Dermis blood vessel endothelial cell (primary cell): ENCODE measurements around the gene METTL3. TPM values are rescaled to one million over a fixed set of nuclear protein-coding genes. Genes with fewer than 3 reads are reported as not detected.
"Not testable (repeated sequence)": the region's sequence is repeated elsewhere in the genome, so short reads cannot be mapped to it uniquely, and the experiment has no call there.

ENCODE experiments used
- DNase-seq: peaks from one replicate; pipeline ENCODE4 v3.0.0; 2010
- total RNA-seq: library from RNA; depleted of rRNA; stranded (reverse); fragments of >200 nt; gene quantifications from 2 replicates; pipeline ENCODE4 v1.2.3, GENCODE V29; 2014

Gene METTL3
- 63.9 and 112 TPM in 2 replicates for total RNA-seq

DNA sequence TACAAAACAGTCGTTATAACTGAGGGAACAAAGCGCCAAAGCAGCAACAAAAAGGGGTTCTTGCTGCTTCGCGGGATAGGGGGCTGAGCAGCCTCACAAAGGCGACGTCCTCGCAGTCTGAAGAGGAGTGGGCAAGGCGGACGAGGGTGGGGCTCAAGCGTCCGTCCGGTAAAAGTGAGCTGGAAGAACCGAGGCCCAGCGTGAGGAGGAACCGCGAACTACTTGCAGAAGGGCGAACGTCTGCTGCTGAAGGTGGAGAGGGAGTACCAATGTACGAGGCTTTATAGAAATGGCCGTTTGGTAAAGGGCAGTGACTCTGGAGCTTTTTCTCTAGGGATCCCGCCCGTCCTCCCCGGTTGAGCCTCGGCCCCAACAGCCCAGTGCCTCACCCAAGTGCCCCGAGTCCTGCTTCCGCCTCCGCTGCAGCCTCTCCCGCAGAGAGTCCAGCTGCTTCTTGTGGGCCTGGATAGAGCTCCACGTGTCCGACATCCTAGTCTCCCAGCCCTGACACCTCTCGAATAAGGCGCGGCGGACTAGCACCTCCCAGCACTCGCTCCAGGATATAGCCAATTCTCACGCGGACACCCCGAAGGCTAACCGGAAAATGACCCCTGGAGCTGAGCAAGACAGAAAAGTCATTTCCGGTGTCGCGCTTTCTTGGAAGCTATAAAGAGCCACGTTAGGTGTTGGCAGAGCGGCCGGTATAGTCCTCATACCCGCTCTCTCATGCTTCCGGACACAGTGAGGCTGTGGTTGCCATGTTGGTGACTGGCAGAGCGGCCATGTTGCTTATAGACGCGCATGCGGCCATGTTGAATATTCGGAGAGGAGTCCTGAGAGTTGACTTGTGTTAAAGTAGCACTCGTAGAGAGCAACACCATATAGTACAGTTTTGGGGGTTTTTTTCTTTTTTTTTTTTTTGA lies at the start of gene METTL3:
TSS of gene METTL3 (minus strand) at position 606 of the 923 bp plus-strand sequence. CDS start at position 489, 117 bp downstream.
- peak; percentile 100 for DNase-seq

DNA sequence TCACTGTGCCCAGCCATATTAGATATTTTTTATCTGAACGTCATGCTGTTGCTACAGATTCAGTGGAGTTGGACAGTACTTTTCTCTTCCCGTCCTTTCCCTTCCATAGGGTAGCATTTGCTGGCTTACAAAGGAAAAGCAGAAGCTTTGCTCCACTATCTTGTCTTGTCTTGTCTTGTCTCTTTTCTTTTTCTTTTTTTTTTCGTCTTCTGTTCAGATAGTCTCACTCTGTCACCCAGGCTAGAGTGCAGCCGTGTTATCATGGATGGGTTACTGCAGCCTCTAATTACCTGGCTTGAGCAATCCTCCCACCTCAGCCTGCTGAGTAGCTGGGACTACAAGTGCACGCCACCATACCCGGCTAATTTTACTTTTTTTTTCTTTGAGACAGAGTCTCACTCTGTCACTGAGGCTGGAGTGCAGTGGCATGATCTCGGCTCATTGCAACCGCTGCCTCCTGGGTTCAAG lies 47.6 kb upstream of the METTL3 start:
- DNase-seq = no peak

DNA sequence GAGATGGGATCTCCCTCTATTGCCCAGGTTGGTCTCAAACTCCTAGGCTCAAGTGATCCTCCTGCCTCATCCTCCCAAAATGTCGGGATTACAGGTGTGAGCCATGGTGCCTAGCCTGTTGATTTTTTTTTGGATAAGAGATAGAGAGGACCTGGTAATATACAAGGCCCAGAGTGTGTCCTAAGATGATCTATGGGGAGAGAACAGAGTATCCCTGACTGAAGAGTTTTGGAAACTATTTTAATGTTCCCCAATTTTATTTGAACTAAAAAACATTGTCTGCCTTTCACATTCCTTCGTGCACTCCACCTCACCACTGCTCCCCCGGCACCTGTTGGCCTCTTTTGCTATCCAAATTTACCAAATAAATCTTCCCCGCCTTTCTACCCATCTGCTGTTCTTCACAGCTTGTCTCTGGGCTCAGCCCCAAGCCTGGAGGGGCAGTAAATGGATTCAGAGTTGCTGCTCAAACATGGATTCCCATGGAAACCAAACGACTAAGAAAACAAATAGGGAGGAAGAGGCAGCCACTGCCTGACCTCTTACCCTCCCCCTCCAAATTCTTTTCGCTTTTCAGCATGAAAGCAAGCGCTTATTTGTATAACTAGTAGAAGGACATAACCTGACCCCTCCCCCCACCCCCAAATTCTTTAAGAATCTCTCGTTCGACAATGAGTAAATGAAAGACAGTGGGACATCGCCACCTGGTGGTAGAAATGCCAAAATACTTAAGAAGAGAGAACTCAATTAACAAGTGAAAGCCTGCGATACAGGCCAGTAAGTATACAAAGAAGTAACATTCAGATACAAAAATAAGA lies 46.2 kb upstream of the METTL3 start:
- DNase-seq = peak; percentile 91

DNA sequence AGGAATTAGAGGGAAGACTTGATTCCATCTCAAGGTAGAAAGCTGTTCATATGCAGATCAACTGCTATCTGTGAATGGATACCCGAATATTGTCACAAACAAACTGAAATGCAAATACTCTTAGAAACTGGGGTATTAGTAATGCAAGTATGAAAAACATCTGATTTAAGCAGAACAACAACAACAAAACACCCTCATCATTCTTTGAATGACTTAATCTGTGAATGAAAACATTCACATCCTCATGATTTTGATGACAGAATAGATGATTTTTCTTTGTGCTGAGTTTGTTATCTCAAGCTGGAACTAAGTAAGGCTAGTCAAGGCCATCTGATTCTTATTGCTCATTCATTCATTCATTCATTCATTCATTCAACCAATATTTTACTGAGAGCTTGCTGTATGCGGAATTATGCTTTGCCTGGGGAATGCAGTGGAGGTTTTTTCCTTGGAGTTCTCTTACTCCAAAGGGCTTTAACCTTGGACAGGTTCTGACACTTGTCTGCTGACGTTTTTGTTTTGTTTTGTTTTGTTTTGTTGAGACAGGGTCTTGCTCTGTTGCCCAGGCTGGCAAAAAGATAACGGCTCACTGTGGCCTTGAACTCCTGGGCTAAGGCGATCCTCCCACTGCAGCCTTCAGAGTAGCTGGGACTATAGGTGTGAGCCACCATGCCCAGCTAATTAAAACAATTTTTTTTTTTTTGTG lies 45.4 kb upstream of the METTL3 start:
- no peak for DNase-seq

DNA sequence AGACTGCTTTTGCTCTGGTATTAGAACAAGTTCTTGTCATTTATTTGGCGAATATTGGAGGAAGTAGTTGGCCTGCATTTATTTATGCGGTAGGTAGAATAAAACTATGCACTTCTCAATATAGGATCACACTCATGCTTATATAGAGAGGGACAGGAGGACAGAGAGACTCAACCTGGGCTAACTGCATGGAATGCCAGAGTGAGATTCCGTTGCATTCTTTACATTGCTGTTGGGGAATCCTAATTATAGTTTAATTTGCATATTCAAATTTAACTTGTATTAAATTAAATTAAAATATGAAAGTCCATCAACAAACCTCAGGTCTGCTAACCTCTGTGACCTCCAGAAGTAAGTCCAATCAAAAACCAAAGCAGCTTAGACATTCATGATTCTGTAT lies 42.1 kb upstream of the METTL3 start:
- no peak for DNase-seq

DNA sequence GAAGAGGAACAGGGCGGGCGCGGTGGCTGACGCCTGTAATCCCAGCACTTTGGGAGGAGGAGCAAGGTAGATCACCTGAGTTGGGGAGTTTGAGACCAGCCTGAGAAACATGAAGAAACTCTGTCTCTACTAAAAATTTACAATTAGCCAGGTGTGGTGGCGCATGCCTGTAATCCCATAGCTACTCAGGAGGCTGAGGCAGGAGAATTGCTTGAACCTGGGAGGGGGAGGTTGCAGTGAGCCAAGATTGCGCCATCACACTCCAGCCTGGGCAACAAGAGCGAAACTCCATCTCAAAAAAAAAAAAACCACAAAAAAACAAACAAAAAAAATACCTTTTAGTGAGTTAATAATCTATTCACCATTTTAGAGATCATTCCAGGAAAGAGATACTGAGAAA lies 33.4 kb upstream of the METTL3 start:
- DNase-seq = not testable (repeated sequence)

DNA sequence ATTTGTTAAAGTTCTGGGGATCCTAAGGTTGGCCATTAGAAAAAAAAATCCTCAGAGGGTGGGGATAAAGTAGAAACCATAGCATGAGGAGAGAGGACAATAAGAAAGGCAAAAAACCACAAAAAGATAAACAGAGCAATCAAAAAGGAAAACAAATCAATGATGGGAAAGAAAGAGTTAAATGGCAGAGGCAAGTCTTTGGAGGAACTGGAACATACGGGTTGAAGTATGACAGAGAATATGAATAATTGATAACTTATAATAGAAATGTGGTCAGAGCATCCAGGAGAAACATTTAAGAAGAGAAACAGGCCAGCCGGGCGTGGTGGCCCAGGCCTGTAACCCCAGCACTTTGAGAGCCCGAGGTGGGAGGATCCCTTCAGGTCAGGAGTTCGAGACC lies 32.8 kb upstream of the METTL3 start:
- DNase-seq = no peak

DNA sequence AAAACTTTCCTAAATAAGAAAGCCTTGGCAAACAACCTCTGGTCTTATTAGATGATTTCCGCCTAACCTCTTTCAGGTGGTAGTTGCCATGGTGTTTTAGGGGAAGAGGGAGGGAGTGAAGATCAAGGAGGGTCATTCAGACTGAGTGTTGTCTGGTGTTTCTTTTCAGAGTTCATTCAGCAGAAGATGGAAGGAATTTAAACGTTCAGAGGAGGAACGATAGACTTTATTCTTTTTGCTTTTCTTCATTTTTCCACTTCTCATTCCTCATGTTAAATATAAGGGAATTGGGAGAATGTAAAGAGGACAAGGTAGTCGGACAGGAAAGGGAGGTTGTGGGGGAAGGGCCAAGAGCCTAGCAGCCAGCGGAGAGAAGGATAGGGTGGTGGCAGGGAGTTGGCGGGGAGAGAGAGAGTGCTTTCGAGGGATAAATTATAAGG lies 32.4 kb upstream of the METTL3 start:
- DNase-seq = no peak

DNA sequence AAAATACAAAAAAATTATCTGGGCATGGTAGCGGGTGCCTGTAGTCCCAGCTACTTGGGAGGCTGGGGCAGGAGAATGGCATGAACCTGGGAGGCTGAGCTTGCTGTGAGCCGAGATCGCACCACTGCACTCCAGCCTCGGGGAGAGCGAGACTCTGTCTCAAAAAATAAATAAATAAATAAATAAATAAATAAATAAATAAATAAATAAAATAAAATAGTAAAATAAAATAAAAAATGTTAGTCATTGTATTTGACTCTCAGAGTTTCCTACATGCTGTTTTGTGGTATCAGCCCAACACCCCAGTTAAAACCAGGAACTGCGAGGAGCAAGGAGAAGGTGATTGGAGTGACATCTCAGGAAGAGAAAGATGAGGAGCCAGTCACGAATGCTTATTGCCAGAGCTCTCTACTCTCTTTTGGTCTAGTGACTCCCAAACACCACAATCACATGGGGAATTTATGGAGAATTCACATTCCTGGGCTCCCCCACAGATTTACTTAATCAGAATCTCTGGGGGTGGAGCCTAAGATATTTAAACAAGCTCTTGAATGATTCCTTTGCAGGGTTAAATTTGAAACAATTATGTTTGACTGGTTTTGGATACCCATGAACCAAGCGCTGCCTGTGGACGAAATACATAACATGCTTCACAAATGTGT lies 30.4 kb upstream of the METTL3 start:
- no peak for DNase-seq

DNA sequence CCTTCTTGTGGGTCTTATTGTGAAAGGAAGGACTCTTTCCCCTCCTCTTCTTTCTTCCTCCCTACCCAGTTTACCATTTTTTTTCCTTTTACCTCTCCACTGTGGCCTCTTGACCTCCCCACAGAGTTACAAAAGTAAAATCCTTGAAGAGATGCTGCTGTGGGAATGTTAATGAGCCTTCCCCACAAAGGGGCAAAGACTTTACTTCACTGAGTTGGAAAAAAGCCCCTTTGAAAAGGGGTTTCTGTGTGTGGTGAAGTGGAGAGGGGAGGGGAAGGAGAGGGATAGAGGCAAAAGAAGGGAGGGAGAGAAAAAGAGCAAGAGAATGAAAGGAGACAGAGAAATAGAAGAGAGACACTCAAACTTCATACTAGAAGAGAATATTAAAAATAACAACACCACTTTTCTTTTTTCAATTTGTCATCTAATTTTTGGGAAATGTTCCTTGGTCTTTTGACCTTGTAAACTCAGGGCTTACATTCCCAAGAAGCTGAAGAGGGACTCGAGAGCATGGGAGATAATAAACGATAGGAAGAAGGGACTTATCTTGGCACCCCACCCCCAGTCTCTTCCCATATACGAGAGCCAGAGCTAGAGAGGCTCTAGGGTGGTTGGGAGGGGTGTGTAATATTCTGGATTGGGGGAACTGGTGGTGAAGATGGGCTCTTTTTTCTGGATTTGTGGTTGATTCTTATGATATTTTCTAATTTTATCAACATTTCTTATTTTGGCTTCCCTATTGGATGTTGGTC lies 28.2 kb upstream of the METTL3 start:
- DNase-seq = no peak

DNA sequence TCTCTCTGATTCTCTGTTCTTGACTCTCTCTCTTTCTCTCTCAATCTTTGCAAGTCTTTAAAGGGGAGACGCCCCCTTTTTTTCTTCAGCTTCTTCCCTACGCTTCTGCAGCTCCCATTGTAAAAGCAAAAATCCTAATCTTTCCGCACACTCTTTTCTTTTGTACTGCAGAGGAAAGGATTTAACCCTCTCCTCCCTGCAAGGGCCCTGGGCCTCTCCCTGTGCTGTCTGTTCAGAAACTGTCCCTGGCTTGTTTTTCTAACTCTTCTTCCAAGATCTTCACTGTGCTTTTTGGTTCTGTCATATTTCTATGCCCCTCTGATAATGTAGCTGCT lies 25.9 kb upstream of the METTL3 start:
- no peak for DNase-seq

DNA sequence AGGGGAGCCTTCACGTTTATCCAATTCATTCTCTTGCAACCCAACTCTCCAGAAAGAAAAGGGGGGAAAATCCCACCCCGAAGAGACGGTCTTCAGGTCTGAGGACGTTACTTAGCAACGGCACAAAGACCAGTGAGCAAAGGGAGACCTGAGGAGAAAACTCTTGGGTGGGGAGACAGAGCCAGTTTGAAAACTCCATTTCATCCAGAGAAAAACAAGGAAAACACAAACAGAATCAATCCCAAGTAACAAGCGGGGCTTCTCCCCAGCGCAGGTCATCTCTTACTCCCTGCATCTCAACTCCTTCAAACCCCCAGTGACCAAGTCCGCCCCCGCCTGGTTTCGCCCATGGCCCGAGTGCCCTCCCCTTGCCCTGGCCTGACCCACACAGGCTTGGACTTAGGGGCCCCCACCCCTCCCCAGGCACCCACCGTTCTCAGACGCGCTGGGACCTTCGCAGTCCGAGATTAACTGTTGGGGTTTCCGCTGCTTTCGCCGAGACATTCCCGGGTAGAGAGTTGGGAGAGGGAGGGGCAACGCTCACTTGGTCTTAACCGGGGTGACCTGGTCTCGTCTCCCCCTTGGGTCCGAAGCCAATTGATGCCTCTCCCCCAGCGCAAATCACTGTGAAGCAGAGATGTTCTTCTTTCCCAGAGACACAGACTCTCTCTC lies 25.4 kb upstream of the METTL3 start:
- DNase-seq = no peak

DNA sequence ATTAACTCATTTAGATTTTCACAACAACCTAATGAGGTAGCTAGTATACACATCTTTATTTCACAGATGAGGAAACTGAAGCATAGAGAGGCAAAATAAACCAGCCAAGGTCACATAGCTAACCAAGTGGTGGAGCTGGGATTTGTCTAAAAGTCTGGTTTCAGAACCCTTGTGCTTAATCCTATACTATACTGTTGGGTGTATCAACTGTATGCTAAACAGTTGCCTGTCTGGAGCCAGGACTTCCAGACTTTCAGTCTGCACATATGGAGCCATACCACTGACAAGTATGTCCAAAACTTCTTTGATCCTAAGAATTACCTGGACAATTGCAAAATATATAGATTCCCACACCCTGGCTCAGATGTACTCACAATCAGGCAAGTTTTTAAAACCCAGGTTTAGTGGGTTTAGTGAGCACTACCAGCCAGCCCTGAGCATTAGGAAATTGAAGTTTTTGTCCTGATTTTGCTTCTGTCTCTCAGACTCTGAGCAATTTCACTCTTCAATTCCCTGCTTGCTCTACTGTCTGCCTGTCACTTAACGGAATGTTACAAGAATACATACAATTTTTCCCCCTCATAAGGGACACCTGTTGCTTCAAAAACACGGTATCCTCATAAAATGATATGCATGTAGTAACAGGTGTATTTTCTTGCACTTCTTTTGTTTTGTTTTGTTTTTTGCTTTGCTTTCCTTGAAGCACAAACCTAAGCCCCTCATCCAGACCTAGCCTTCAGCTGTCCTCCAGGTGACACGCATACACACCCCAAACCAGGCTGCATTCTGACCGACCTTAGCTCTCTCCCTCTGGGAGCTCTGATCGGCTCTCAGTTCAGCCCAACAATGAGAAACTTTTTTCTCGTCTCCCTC lies 24.6 kb upstream of the METTL3 start:
- no peak for DNase-seq

DNA sequence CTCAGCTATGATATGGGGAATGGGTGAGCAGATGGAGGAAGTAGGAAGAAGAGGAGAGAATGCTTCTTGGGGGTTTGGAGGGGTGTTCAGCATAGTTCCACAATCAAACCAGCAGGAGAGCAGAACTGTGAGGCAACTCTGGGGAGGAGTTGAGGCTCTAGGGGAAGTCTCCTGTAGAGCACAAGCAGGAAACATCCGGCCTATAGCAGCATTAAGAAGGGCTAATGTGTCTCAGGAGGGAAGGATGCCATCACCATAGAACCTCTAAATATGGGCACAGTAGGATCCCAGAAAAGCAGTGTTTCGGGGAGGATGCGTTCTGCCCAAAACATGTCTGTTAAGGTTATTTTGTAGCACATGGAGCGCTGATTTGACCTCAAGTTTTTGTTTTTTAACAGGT lies 23.4 kb upstream of the METTL3 start:
- no peak for DNase-seq

DNA sequence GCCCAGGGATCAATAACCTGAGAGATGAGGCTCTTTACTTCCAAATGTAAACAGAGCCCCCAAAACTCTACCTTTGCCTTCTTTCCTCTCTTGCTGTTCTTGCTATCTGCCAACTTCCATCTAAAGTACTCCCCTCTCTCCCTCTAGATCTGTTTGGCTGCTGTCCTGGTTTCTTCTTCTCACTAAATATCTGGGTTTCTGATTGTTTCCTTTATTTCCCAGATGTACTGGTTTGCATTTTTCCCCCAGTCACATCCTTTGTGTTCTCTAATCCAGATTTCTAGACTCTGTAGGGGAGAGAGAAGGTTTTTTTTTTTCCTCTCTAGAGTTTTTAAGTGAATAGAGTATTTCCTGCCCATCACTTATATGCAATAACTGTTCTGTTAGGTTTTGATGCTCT lies 22.2 kb upstream of the METTL3 start:
- DNase-seq = no peak

DNA sequence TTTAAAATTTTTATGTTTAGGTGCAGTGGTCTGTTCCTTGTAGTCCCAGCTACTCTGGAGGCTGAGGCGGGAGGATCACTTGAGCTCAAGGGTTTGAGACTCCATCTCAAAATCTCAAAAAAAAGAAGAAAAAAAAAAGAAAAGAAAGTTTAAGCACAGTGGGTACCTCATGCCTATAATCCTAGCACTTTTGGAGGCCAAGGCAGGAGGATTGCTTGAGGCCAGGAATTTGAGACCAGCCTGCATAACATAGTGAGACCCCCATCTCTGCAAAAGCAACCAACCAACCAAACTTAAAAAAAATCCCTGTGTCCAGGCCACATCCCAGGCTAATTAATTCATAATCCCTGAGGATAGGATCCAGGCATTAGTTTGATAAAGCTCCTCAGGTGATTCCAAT lies 18.4 kb upstream of the METTL3 start:
- DNase-seq = no peak

DNA sequence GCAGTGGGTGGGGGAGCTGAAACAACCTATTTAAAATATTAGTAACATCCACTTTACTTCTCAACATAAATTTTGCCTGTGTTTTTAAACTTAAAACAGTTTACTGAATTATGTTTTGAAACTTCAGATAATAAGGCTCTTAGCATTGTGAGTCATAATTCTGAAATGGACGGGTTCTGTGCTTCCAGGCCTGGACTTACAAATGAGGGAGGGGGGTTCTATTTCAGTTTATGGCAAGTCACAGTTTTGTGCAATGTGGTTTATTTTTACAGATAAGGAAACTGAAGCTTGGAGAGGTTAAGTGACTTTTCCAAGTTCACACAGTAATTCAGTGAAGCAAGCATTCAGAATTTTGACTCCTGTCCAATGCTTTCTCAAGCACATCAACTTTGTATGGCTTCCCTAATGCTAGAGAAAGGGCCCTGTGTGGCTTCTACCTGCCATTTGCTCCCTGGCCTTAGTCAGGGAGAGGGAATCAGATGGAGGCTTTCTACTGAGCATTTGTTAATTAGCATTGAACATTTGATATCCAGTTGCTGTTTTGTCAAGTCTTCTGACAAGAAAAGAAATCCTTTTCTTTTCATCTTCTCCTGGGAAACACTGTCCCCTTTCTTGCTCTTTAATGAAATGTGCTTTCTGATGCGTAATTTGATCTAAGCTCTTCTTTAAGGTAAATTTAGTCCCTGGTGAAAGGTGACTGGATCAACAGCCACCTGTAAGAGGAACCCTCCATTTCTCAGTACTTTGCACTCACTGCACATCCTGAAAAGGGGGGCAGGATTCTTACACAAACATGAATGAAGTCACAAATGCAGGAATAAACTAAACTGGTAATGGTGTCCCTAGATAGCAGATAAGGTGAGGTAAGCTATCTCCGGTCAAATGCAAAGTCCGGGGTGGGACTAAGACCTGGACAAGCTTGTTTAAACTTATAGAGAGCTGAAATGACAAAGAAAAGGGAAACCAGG lies 17.5 kb upstream of the METTL3 start:
- no peak for DNase-seq

DNA sequence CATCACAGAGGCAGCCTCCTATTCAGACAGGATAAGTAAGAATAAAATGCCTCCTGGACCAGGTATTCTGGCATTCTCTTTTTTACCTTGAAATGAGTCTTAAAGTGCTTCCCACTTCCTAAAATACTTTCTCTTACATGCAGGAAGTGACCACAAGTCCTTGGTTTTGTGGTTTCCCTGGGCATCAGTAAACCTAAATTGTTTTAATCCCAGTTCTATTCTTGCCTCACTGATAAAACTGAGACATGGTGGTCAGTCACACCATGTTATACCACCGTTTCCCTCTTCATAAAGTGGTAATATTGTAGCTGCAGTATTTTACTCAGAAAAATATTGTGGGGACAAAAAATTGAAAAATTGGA lies 16.2 kb upstream of the METTL3 start:
- DNase-seq = no peak
